Testis (tissue), 2 donors: ENCODE data around the gene PIEZO2.

Experiments used
- POLR2A ChIP-seq: fragments of 450-650 bp; IDR thresholded peaks from one replicate; pipeline ENCODE4 v1.6.1; 2017; ENCODE audit warnings: antibody characterized with exemption, mild to moderate bottlenecking, moderate library complexity
- TF ChIP-seq, protein P1 (sequence below), 3 experiments: fragments of 450-650 bp in 2 of 3; fragments of 200-600 bp in 1 of 3; sonication (generic) in 1 of 3; IDR thresholded peaks; one replicate each; pipeline ENCODE4 v1.5.1; 2016 to 2019; ENCODE audit warnings: antibody characterized with exemption in 3 of 3, mild to moderate bottlenecking in 2 of 3, moderate library complexity in 1 of 3

DNA sequence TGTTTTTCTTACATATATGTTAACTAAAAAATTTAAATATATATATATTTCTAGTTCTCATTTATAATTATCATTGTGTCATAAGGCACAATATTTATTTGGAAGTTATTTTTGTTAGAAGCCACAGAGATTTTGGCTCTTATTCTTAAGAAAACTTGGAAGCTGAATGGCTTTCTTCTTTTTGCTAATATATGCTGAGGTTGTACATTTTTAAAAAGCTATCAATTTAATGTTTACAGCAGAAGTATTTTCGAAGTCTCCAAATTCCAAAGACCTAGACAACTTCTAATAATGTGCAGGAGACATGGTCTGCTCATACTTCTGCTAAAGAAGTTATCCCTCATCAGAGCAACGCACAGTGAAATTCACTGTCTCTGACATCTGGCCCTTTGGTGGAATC, 3.7 kb upstream of the PIEZO2 start:
- TF ChIP-seq, protein P1, sequence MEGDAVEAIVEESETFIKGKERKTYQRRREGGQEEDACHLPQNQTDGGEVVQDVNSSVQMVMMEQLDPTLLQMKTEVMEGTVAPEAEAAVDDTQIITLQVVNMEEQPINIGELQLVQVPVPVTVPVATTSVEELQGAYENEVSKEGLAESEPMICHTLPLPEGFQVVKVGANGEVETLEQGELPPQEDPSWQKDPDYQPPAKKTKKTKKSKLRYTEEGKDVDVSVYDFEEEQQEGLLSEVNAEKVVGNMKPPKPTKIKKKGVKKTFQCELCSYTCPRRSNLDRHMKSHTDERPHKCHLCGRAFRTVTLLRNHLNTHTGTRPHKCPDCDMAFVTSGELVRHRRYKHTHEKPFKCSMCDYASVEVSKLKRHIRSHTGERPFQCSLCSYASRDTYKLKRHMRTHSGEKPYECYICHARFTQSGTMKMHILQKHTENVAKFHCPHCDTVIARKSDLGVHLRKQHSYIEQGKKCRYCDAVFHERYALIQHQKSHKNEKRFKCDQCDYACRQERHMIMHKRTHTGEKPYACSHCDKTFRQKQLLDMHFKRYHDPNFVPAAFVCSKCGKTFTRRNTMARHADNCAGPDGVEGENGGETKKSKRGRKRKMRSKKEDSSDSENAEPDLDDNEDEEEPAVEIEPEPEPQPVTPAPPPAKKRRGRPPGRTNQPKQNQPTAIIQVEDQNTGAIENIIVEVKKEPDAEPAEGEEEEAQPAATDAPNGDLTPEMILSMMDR (IDR thresholded peaks at IDR 0.05): no peak
- no peak for TF ChIP-seq POLR2A
